GM12878 (cell line): ENCODE data around the gene SH3BGRL2. TPM values are rescaled to one million over a fixed set of nuclear protein-coding genes. Genes with fewer than 3 reads are reported as not detected.

Experiments used
- ATAC-seq: fragments of 200-7000 bp; cut with Tn5 transposase; 3 replicates; pipeline ENCODE4 v1.9.1; 2020; ENCODE audit warnings: mild to moderate bottlenecking, moderate library complexity
- BruUV-seq: library from RNA; stranded (reverse); fragments of 400-500 nt; replicated peaks from 2 replicates; lab custom pipeline; 2021; lab: Mats Ljungman, UMichigan
- CTCF ChIA-PET: fragments of 300-600 bp; sonication (Branson Sonifier 250); formaldehyde crosslinking; extraction: SDS; loops from one replicate; lab custom pipeline; 2021; ENCODE audit warnings: inconsistent platforms; lab: Yijun Ruan, JAX
- POLR2A ChIA-PET: fragments of 350-600 bp; formaldehyde crosslinking; extraction: SDS; loops from one replicate; lab custom pipeline; 2021; ENCODE audit warnings: inconsistent platforms; lab: Charles Lee
- RAD21 ChIA-PET: fragments of 300-600 bp; sonication (Branson Sonifier 250); formaldehyde crosslinking; loops from one replicate; lab custom pipeline; 2023; ENCODE audit warnings: antibody characterized with exemption; ENCODE audit not compliant: unreplicated experiment; lab: Charles Lee
- SMC1A ChIA-PET: fragments of 300-600 bp; sonication (Branson Sonifier 250); formaldehyde crosslinking; loops from one replicate; lab custom pipeline; 2023; ENCODE audit not compliant: unreplicated experiment, uncharacterized antibody; lab: Charles Lee
- DNase-seq: peaks from one replicate; pipeline ENCODE4 v3.0.0-alpha.2; 2011; ENCODE audit warnings: low read depth, low spot score
- FAIRE-seq: peaks from 3 replicates; lab custom pipeline; 2011; peaks lifted over from hg19 to GRCh38; lab: Jason Lieb, UNC
- H2AFZ ChIP-seq: 2 replicates; pipeline ENCODE4 v1.6.0; 2011; ENCODE audit warnings: low read depth, low read length, control low read depth; ENCODE audit not compliant: control insufficient read depth
- H3K27ac ChIP-seq: 2 replicates; pipeline ENCODE4 v1.5.1; 2011; ENCODE audit warnings: control low read depth; ENCODE audit not compliant: control insufficient read depth, insufficient read depth
- H3K27me3 ChIP-seq, 2 experiments: replicated peaks in 1 of 2; 2 replicates each; pipeline versions ENCODE4 v1.6.0 to v1.6.1; 2011; ENCODE audit warnings: low read length in 1 of 2; ENCODE audit not compliant: control insufficient read depth in 2 of 2, insufficient read depth in 2 of 2
- H3K36me3 ChIP-seq, 2 experiments: 2 replicates each; pipeline ENCODE4 v1.5.1; 2011; ENCODE audit warnings: low read length in 1 of 2; ENCODE audit not compliant: control insufficient read depth in 2 of 2, insufficient read depth in 2 of 2
- H3K4me1 ChIP-seq: 2 replicates; pipeline ENCODE4 v1.6.1; 2011; ENCODE audit warnings: mild to moderate bottlenecking, low read length, moderate library complexity, mixed read lengths; ENCODE audit not compliant: control insufficient read depth, insufficient read depth
- H3K4me2 ChIP-seq: 2 replicates; pipeline ENCODE4 v1.6.0; 2011; ENCODE audit warnings: control low read depth; ENCODE audit not compliant: control insufficient read depth, insufficient read depth
- H3K4me3 ChIP-seq: fragments of 200-600 bp; sonication (generic); 2 replicates; pipeline ENCODE4 v1.5.1; 2016
- H3K79me2 ChIP-seq: 2 replicates; pipeline ENCODE4 v1.6.0; 2011; ENCODE audit warnings: low read length; ENCODE audit not compliant: control insufficient read depth, insufficient read depth
- H3K9ac ChIP-seq: 2 replicates; pipeline ENCODE4 v1.8.0; 2011; ENCODE audit warnings: low read length, control low read depth, mixed read lengths; ENCODE audit not compliant: control insufficient read depth, insufficient read depth
- H3K9me3 ChIP-seq: replicated peaks from 3 replicates; pipeline ENCODE4 v1.5.1; 2011; ENCODE audit warnings: mild to moderate bottlenecking, low read length; ENCODE audit not compliant: control insufficient read depth, insufficient read depth
- H4K20me1 ChIP-seq: 2 replicates; pipeline ENCODE4 v1.6.0; 2011; ENCODE audit not compliant: control insufficient read depth, insufficient read depth
- DPF2 ChIP-seq: fragments of 450-650 bp; IDR thresholded peaks from 2 replicates; pipeline ENCODE4 v1.6.1; 2017; ENCODE audit warnings: mild to moderate bottlenecking
- IKZF2 ChIP-seq, 2 experiments: fragments of 450-650 bp; IDR thresholded peaks; 2 replicates each; pipeline ENCODE4 v1.6.1; 2017; ENCODE audit warnings: mild to moderate bottlenecking in 2 of 2, moderate library complexity in 2 of 2
- MYC ChIP-seq: IDR thresholded peaks from 2 replicates; pipeline ENCODE4 v1.6.1; 2011; ENCODE audit warnings: mild to moderate bottlenecking, low read length, moderate library complexity, inconsistent platforms; ENCODE audit not compliant: insufficient read depth, insufficient replicate concordance, insufficient read length, severe bottlenecking
- RB1 ChIP-seq: fragments of 450-650 bp; formaldehyde crosslinking; IDR thresholded peaks from 2 replicates; pipeline ENCODE4 v1.6.1; 2017; ENCODE audit warnings: mild to moderate bottlenecking, borderline replicate concordance
- RUNX3 ChIP-seq: IDR thresholded peaks from 2 replicates; pipeline ENCODE4 v1.6.1; 2012; ENCODE audit warnings: low read length, inconsistent platforms
- YBX1 ChIP-seq: fragments of 450-650 bp; IDR thresholded peaks from 2 replicates; pipeline ENCODE4 v1.6.1; 2016; ENCODE audit warnings: antibody characterized with exemption
- WGBS: methylation state at CpG from one replicate; pipeline ENCODE4 v1.1.6; 2016; ENCODE audit warnings: low lambda C conversion rate; ENCODE audit not compliant: insufficient replicate concordance, insufficient coverage; ENCODE audit errors: missing lambda C conversion rate; 5-methylcytosine and 5-hydroxymethylcytosine counted together
- in situ Hi-C: fragments of 300-500 bp; cut with MboI; formaldehyde crosslinking; loops from 9 replicates; pipeline ENCODE4 v1.14.3; 2018; ENCODE audit warnings: mixed read lengths
- intact Hi-C: fragments of 100-400 bp; cut with micrococcal nuclease; formaldehyde crosslinking; loops from one replicate; pipeline ENCODE4 v1.14.2; 2022; ENCODE audit not compliant: unreplicated experiment
- polyA plus RNA-seq, 11 experiments: library from polyadenylated mRNA; depleted of rRNA in 4 of 11; unstranded in 6 of 11; stranded (reverse) in 5 of 11; fragments of >200 nt; fragmentation: Nextera tagmentation in 4 of 11; fragmentation: Illumina TruSeq in 1 of 11; extraction: Ambion mirVana in 4 of 11; extraction: Trizol in 1 of 11; gene quantifications; 1 replicate in 1 of 11; 2 replicates in 10 of 11; pipeline versions ENCODE4 v1.2.1 to v1.2.3, GENCODE V29; 2011 to 2016; ENCODE audit warnings: inconsistent platforms in 2 of 11, missing spikeins in 2 of 11, low read depth in 1 of 11
- total RNA-seq, 4 experiments: library from RNA; depleted of rRNA in 3 of 4; stranded (reverse); fragments of >200 nt in 3 of 4; fragmentation: Illumina TruSeq in 1 of 4; extraction: Trizol in 1 of 4; gene quantifications; 2 replicates each; pipeline versions ENCODE4 v1.2.1 to v1.2.3, GENCODE V29; 2013 to 2021
- TF ChIP-seq, protein P1 (sequence below): IDR thresholded peaks from 2 replicates; pipeline ENCODE4 v1.6.1; 2012; ENCODE audit warnings: mild to moderate bottlenecking, low read depth, low read length
- TF ChIP-seq, protein P2 (sequence below): fragments of 450-650 bp; IDR thresholded peaks from 2 replicates; pipeline ENCODE4 v1.6.1; 2017; ENCODE audit warnings: mild to moderate bottlenecking

Gene SH3BGRL2
- total and polyA plus RNA-seq, 10 of the 15 experiments (the other 5 are each of a cell fraction or from before 2014, with no cell fraction given) = 0.03 to 0.37 (median 0.21) TPM

DNA sequence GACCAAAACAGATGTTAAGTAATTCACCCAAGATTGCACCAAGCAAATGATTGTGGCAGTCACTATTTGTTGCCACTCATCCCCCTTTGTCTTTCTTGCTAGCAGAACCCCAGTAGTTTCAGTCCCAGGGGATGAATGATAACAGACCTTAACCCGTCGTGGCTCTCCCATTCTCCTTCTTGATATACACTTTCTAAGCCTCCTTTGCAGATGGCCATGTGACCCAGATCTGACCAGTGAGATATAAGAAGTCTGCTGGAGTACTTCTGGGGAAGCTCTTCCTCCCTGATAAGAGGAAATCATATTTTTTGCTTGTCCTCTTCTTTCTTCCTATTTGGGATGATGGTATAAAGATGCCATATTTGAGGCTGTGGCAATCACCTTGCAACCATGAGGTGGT is 9.6 kb upstream of the SH3BGRL2 start:
- Histone ChIP-seq H3K9ac (no peak overlapping the region), H3K27me3 (no peaks in the 10 kb centered on the region; a peak in 1 of 4 replicates), H4K20me1 (no peaks in the 10 kb centered on the region), H3K9me3 (no peaks in the 10 kb centered on the region), H3K4me3 (no peak overlapping the region), H3K36me3 (no peaks in the 10 kb centered on the region), H3K4me1 (no peaks in the 10 kb centered on the region), H3K27ac (no peak overlapping the region), H2AFZ (no peak overlapping the region), H3K79me2 (no peaks in the 10 kb centered on the region), H3K4me2 (no peak overlapping the region)
- ATAC-seq (no peak), DNase-seq (no peak), FAIRE-seq (no peak)
- ChIA-PET CTCF (no interaction called here), RAD21 (no interaction called here), POLR2A (interaction anchor here (0.6 kb wide), 1 partner anchor 486 kb away, joined by 3 read pairs; no protein-coding TSS in a partner anchor), SMC1A (no interaction called here)
- intact Hi-C loops (no loop called here), in situ Hi-C loops (no loop called here)
- no TSS peak for BruUV-seq
- no peak for TF ChIP-seq RB1
- no peak for TF ChIP-seq MYC
- TF ChIP-seq RUNX3 = no peak
- TF ChIP-seq, protein P1, sequence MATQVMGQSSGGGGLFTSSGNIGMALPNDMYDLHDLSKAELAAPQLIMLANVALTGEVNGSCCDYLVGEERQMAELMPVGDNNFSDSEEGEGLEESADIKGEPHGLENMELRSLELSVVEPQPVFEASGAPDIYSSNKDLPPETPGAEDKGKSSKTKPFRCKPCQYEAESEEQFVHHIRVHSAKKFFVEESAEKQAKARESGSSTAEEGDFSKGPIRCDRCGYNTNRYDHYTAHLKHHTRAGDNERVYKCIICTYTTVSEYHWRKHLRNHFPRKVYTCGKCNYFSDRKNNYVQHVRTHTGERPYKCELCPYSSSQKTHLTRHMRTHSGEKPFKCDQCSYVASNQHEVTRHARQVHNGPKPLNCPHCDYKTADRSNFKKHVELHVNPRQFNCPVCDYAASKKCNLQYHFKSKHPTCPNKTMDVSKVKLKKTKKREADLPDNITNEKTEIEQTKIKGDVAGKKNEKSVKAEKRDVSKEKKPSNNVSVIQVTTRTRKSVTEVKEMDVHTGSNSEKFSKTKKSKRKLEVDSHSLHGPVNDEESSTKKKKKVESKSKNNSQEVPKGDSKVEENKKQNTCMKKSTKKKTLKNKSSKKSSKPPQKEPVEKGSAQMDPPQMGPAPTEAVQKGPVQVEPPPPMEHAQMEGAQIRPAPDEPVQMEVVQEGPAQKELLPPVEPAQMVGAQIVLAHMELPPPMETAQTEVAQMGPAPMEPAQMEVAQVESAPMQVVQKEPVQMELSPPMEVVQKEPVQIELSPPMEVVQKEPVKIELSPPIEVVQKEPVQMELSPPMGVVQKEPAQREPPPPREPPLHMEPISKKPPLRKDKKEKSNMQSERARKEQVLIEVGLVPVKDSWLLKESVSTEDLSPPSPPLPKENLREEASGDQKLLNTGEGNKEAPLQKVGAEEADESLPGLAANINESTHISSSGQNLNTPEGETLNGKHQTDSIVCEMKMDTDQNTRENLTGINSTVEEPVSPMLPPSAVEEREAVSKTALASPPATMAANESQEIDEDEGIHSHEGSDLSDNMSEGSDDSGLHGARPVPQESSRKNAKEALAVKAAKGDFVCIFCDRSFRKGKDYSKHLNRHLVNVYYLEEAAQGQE = no peak
- no peak for TF ChIP-seq YBX1
- no peak for TF ChIP-seq IKZF2 (IDR thresholded peaks at IDR 0.05)
- TF ChIP-seq DPF2 = no peak
- TF ChIP-seq, protein P2, sequence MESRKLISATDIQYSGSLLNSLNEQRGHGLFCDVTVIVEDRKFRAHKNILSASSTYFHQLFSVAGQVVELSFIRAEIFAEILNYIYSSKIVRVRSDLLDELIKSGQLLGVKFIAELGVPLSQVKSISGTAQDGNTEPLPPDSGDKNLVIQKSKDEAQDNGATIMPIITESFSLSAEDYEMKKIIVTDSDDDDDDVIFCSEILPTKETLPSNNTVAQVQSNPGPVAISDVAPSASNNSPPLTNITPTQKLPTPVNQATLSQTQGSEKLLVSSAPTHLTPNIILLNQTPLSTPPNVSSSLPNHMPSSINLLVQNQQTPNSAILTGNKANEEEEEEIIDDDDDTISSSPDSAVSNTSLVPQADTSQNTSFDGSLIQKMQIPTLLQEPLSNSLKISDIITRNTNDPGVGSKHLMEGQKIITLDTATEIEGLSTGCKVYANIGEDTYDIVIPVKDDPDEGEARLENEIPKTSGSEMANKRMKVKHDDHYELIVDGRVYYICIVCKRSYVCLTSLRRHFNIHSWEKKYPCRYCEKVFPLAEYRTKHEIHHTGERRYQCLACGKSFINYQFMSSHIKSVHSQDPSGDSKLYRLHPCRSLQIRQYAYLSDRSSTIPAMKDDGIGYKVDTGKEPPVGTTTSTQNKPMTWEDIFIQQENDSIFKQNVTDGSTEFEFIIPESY = no peak
- WGBS = 18% methylated on average over 2 of the region's 2 CpGs
